Activated T-cell treated with anti-CD3 and anti-CD28 coated beads for 1 hour (primary cell): ENCODE results near the gene AGT.
"Not testable (repeated sequence)": the region's sequence is repeated elsewhere in the genome, so short reads cannot be mapped to it uniquely, and the experiment has no call there.

Source experiments
- DNase-seq: peaks from one replicate; pipeline ENCODE4 v3.0.0-alpha.2; 2020; ENCODE audit warnings: low read depth

AGT gene

GRCh38 chr1:230706887-230707731, 6.8 kb downstream of the AGT start:
- no peak for DNase-seq

GRCh38 chr1:230706020-230706699, 7.8 kb downstream of the AGT start:
- no peak for DNase-seq

GRCh38 chr1:230705289-230706019, 8.5 kb downstream of the AGT start:
- DNase-seq, result no peak

DNA sequence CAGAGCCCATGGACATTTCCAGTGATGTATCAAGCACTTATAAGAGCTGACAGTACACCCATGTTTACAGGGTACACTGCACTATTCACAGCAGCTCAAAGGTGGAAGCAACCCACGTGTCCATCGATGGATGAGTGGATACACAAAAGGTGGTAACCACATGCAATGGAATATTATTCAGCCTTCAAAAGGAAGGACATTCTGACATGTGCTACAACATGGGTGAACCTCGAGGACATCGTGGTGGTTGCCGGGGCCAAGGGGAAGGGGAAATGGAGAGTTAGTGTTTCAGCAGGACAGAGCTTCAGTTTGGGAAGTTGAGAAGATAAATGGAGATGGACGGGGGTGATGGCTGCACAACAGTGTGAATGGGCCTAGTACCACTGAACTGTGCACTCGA, 9.1 kb downstream of the AGT start:
- DNase-seq, result no peak

GRCh38 chr1:230703679-230704385, 10.1 kb downstream of the AGT start:
- DNase-seq, result no peak

GRCh38 chr1:230702934-230703678, 10.8 kb downstream of the AGT start:
- DNase-seq, result no peak

GRCh38 chr1:230701895-230702768, 11.8 kb downstream of the AGT start:
- no peak for DNase-seq

GRCh38 chr1:230701434-230701833, 12.5 kb downstream of the AGT start:
- no peak for DNase-seq

- DNase-seq, result no peak
Observed at GRCh38 chr1:230700132-230700531, 13.8 kb downstream of the AGT start.

- DNase-seq, result no peak
Observed at GRCh38 chr1:230699716-230700115, 14.2 kb downstream of the AGT start.

- DNase-seq, result not testable (repeated sequence)
Observed at GRCh38 chr1:230698964-230699363, 15.0 kb downstream of the AGT start.

GRCh38 chr1:230698130-230698529, 15.8 kb downstream of the AGT start:
- DNase-seq, result no peak

DNA sequence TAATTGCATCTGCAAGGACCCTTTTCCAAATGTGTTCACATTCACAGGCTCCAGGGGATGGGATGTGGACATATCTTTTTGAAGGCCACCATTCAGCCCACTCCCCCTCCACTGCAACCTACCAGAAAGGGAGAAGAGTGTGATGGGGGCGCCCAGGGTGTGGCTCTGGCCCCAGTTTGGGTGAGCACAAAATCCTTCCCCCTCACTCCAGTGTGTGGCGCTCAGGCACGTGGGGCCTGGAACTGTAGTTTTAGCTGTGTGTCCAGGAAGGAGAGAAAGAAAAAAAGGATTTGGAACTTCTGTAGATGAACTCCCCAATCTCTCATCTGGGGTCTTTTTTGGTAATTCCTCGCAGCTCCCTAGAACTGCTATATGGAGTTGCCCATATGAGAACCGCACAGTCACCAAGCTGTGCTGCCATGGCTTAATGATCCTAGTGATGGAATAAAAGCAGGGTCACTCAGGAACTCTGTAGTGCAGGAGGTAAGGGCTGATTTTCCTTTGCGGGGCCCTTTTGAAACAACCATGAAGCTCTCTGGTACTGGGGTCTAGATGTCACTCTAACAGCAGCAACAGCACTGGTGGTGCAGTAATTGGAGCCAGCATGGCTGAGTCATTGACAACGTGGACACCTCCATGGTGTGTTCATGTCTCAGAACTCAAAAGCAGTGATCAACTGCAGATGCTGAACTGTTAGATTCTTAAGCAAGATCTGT, 17.0 kb downstream of the AGT start:
- no peak for DNase-seq

GRCh38 chr1:230696218-230696617, 17.7 kb downstream of the AGT start:
- DNase-seq, result no peak

DNA sequence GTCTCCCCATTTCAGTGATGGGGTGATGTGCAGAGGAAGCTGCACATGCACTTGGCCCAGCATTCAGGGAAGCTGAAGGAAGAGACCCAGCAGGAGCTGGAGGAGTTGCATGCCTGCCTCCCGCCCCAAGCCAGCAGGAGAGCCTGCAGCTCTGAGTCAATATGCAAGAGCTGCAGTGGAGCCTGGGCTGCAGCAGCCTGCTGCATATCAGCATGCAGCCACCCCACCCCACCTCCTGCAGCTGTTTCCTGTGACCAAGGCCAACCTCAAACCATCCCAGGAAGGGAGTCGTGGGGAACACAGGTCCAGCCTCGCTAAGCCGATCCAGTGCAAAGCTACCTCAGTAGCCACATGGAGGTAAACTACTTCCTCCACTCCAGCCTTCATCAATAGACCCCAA, 18.9 kb downstream of the AGT start:
- DNase-seq, result no peak

DNA sequence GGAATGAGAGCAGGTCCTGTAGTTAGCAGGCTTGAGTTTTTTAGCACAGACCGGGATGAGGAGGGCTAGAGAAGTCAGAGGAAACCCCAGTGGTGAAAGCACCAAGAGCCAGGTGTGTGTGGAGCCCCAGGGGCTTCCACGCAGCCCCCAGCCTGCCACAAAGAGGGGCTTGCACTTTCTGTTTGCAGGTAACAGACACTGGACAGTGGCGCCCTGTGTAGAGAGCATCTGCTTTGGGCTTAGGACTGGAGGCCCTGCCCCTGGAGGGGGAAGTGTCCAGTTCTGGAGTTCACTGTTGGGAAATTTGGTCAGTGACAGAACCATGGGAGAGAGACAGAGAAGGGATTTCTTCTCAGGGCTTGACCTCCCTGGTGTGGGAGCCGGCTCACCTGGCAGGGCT, 19.5 kb downstream of the AGT start:
- no peak for DNase-seq

GRCh38 chr1:230693777-230694176, 20.1 kb downstream of the AGT start:
- no peak for DNase-seq

- no peak for DNase-seq
Observed at GRCh38 chr1:230693221-230693620, 20.7 kb downstream of the AGT start.

GRCh38 chr1:230691615-230692014, 22.3 kb downstream of the AGT start:
- no peak for DNase-seq

DNA sequence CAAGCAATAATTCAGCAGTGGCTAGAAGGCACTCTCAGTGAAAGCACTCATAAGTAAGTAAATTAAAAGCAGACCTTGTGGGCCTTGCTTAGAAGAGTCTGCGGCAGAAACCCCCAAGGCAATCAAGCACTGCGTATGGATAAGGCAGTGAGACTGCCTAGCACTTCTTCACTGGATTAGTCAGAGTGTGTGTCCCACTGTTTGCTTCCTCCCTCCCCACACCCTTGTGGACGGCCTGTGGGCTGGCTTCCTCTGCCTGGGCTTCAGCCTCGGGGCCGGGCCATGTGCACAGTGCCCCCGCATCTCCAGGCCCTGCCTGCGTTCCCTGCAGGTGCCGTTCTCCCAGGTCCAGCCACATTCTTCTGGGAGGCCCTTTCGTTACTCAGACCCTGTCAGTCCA, 23.8 kb downstream of the AGT start:
- no peak for DNase-seq
